Measurements from ENCODE around the gene COL1A2. TPM values are rescaled to one million over a fixed set of nuclear protein-coding genes. Genes with fewer than 3 reads are reported as not detected.

COL1A2 gene
- total RNA-seq, 1 donor from 2014 or later, result 6,748 TPM

DNA sequence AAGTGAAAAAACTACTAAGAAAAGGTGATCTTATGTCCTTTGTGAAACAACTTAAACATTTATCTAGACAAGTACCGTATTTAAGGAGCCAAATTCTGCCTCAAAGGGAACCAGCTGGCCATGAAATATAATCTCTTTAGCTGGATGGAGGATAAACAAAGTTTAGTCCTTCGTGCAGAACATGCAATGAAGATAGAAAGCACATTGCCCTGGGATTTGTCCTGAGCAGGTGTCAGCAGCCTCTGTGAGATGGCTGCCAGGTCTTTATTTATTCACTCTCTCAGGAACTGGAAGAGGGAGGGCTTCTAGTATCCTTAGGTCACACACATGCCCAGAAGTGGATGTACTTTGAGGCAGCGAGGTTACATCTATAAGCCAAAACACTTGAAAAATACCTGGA lies 57.5 kb downstream of the COL1A2 start:
- H3K36me3 ChIP-seq (ENCODE audit: insufficient read depth, low read length), result no peaks in the 10 kb centered on the region
- no peaks in the 10 kb centered on the region for H3K27me3 ChIP-seq (ENCODE audit: insufficient read depth, low read length)
- H3K79me2 ChIP-seq (ENCODE audit: insufficient read depth, low read length), result no peaks in the 10 kb centered on the region
- DNase-seq (ENCODE audit: low read depth), result no peak
- no peak overlapping the region for H3K4me2 ChIP-seq (ENCODE audit: low read length)
- no peaks in the 10 kb centered on the region for H3K9me3 ChIP-seq (ENCODE audit: insufficient read depth, low read depth, low read length)
- no peaks in the 10 kb centered on the region for H3K4me1 ChIP-seq (ENCODE audit: insufficient read depth, low read length)
- H3K27me3 Mint-ChIP-seq (ENCODE audit: low read depth, unreplicated experiment), result no peaks in the 10 kb centered on the region
- H3K4me3 Mint-ChIP-seq (ENCODE audit: unreplicated experiment), result no peak overlapping the region
- no peak overlapping the region for H2AFZ ChIP-seq (ENCODE audit: low read depth, low read length)
- no peak overlapping the region for H3K9ac ChIP-seq (ENCODE audit: low read length)
- no peak for FAIRE-seq
- H3K4me1 Mint-ChIP-seq (ENCODE audit: low read depth, unreplicated experiment), result no peaks in the 10 kb centered on the region
- no peaks in the 10 kb centered on the region for H4K20me1 ChIP-seq (ENCODE audit: insufficient read depth, low read length)
- TF ChIP-seq EZH2 (IDR thresholded peaks at IDR 0.05; ENCODE audit: insufficient read depth, low read length) (no peak), CTCF (IDR thresholded peaks at IDR 0.05; ENCODE audit: insufficient read depth, low read depth, low read length) (no peak)
- no peak overlapping the region for H3K4me3 ChIP-seq (ENCODE audit: insufficient read depth, low read depth, low read length)
- H3K36me3 Mint-ChIP-seq (ENCODE audit: low read depth, unreplicated experiment), result no peaks in the 10 kb centered on the region
- no peak overlapping the region for H3K27ac Mint-ChIP-seq (ENCODE audit: unreplicated experiment)
- H3K9me3 Mint-ChIP-seq (ENCODE audit: unreplicated experiment), result no peaks in the 10 kb centered on the region
- no peak overlapping the region for H3K27ac ChIP-seq (ENCODE audit: low read depth, low read length)

DNA sequence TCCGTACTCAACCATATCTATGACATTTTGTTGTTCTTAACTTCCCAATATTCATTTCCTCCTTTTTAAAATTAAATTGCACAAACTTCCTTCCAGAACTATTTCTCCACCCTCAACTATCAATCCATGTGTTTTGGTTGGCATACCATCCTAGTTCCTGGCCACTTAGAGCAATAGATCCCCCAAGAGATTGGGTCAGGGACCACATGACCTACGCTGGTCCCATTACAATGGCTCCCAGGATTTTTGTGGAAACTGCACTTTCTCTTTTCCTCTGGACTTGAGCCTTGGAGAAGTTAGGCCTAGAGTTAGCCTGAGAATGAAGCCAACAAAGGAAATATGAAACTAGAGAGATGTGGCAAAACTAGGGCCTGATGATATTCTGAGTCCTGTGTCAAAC lies 59.2 kb downstream of the COL1A2 start:
- H4K20me1 ChIP-seq (ENCODE audit: insufficient read depth, low read length), result no peaks in the 10 kb centered on the region
- Mint-ChIP-seq H3K36me3 (ENCODE audit: low read depth, unreplicated experiment) (no peaks in the 10 kb centered on the region), H3K27ac (ENCODE audit: unreplicated experiment) (no peak overlapping the region), H3K4me1 (ENCODE audit: low read depth, unreplicated experiment) (no peaks in the 10 kb centered on the region), H3K27me3 (ENCODE audit: low read depth, unreplicated experiment) (no peaks in the 10 kb centered on the region), H3K9me3 (ENCODE audit: unreplicated experiment) (no peaks in the 10 kb centered on the region), H3K4me3 (ENCODE audit: unreplicated experiment) (no peak overlapping the region)
- DNase-seq (ENCODE audit: low read depth), result no peak
- no peak overlapping the region for H2AFZ ChIP-seq (ENCODE audit: low read depth, low read length)
- no peaks in the 10 kb centered on the region for H3K27me3 ChIP-seq (ENCODE audit: insufficient read depth, low read length)
- no peak overlapping the region for H3K4me3 ChIP-seq (ENCODE audit: insufficient read depth, low read depth, low read length)
- FAIRE-seq, result no peak
- no peaks in the 10 kb centered on the region for H3K36me3 ChIP-seq (ENCODE audit: insufficient read depth, low read length)
- H3K9me3 ChIP-seq (ENCODE audit: insufficient read depth, low read depth, low read length), result no peaks in the 10 kb centered on the region
- no peaks in the 10 kb centered on the region for H3K4me1 ChIP-seq (ENCODE audit: insufficient read depth, low read length)
- TF ChIP-seq CTCF (IDR thresholded peaks at IDR 0.05; ENCODE audit: insufficient read depth, low read depth, low read length), result no peak
- no peak overlapping the region for H3K9ac ChIP-seq (ENCODE audit: low read length)
- H3K27ac ChIP-seq (ENCODE audit: low read depth, low read length), result no peak overlapping the region
- H3K79me2 ChIP-seq (ENCODE audit: insufficient read depth, low read length), result no peaks in the 10 kb centered on the region
- no peak overlapping the region for H3K4me2 ChIP-seq (ENCODE audit: low read length)

DNA sequence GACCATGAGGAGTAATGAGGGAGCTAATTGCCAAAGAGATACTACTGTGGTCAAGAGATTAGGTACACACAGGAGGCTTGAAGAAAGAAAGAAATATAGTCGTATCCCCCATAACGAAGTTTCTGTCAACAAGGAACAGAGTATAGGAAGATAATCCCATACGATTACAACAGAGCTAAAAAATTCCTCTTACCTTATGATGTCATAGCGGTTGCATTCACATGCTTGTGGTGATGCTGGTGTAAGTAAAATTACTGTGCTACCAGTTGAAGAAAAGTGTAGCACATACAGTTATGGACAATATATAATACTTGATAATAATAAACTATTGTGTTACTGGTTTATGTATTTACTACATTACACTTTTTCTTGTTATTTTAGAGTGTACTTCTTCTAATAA lies 63.3 kb downstream of the COL1A2 start:
- H3K36me3 ChIP-seq (ENCODE audit: insufficient read depth, low read length), result no peaks in the 10 kb centered on the region
- FAIRE-seq (no peak), DNase-seq (ENCODE audit: low read depth) (no peak)
- H3K9me3 Mint-ChIP-seq (ENCODE audit: unreplicated experiment), result no peaks in the 10 kb centered on the region
- H3K79me2 ChIP-seq (ENCODE audit: insufficient read depth, low read length), result no peaks in the 10 kb centered on the region
- no peak overlapping the region for H3K27ac ChIP-seq (ENCODE audit: low read depth, low read length)
- H3K36me3 Mint-ChIP-seq (ENCODE audit: low read depth, unreplicated experiment), result no peaks in the 10 kb centered on the region
- no peak overlapping the region for H2AFZ ChIP-seq (ENCODE audit: low read depth, low read length)
- H3K4me3 ChIP-seq (ENCODE audit: insufficient read depth, low read depth, low read length), result no peak overlapping the region
- no peaks in the 10 kb centered on the region for H3K27me3 ChIP-seq (ENCODE audit: insufficient read depth, low read length)
- H3K9ac ChIP-seq (ENCODE audit: low read length), result no peak overlapping the region
- no peak overlapping the region for H3K4me2 ChIP-seq (ENCODE audit: low read length)
- H4K20me1 ChIP-seq (ENCODE audit: insufficient read depth, low read length), result no peaks in the 10 kb centered on the region
- no peaks in the 10 kb centered on the region for H3K27me3 Mint-ChIP-seq (ENCODE audit: low read depth, unreplicated experiment)
- H3K4me3 Mint-ChIP-seq (ENCODE audit: unreplicated experiment), result no peak overlapping the region
- no peak overlapping the region for H3K27ac Mint-ChIP-seq (ENCODE audit: unreplicated experiment)
- H3K4me1 ChIP-seq (ENCODE audit: insufficient read depth, low read length), result no peaks in the 10 kb centered on the region
- H3K4me1 Mint-ChIP-seq (ENCODE audit: low read depth, unreplicated experiment), result no peaks in the 10 kb centered on the region
- no peak for TF ChIP-seq CTCF (IDR thresholded peaks at IDR 0.05; ENCODE audit: insufficient read depth, low read depth, low read length)
- no peak for TF ChIP-seq EZH2 (IDR thresholded peaks at IDR 0.05; ENCODE audit: insufficient read depth, low read length)
- H3K9me3 ChIP-seq (ENCODE audit: insufficient read depth, low read depth, low read length), result no peaks in the 10 kb centered on the region
